ENCODE measurements around the gene TNFRSF18. TPM values are rescaled to one million over a fixed set of nuclear protein-coding genes. Genes with fewer than 3 reads are reported as not detected.

The TNFRSF18 gene
- total RNA-seq, 6 experiments from 2014 or later = 0.24 to 0.27 TPM; not detected in 4

DNA sequence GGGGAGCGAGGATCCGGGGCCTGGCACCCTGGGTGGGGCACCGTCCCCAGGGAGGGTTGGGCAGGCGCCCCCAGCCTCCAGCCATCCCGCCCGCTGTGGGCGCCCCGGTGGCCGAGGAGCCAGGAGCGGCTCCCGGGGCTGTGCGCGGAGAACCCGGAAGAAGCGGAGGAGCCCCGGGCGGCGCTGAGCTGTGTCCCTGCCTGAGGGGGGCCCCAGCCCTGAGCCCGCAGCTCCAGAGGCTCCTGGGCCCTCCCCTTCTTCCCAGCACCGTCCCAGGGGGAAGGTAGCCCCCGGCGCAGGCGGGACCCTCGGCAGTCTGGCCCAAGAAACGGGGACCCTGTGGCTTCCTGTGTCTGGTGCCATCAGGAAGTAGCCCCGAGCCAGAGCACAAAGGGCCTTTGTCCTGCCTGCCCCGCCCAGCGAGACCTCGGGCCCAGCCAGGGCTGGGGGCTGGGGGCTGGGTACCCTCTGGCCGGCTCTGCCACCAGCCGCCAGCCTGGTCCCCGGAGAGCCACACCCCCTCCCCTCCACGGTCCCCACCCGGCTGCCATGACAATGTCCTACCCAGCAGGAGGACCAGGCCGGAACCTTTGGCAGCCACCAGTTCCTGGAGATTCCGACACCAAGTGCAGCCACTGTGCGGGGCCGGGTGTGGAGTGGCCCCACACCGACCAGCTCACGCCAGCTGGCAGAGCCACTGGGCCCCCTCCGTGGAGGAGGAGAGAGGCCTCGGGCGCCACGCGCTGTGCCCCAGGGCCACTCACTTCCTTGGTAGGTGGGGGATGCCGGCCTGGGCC is 48.3 kb downstream of the TNFRSF18 start:
- WGBS (ENCODE audit: insufficient coverage, low coverage, low lambda C conversion rate, missing lambda C conversion rate) = no CpG with 5 or more reads among the region's 46 CpGs
- no peak for DNase-seq
- no peaks in the 10 kb centered on the region for H3K36me3 ChIP-seq

DNA sequence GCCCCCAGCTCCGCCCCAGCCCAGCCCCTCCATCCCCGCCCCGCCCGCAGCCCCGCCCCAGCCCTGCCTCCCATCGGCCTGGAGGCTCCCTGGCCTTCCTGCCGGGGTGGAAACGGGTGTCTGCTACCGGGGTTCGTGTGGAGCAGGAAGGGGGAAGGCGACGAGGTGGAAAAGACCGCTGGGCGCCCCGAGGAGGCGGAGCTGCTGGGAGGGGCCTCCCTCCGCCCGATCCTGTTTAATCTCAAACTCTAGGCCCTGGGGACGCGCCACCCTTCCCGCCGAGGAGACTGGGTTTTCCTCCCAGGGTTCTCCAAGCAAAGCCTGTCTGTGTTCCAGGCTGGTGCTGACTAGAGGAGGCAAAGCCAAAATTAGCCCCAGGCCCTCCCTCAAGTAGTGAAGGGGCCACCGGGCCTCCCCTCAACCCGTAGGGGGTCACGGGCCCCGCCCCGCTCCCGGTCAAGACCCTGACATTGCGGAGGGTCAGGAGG is 48.9 kb downstream of the TNFRSF18 start:
- Histone ChIP-seq H3K4me1 (peaks cover 0 to 3% (median 0%) of the 10 kb centered on the region in 4 donors), H3K27me3 (no peaks in the 10 kb centered on the region), H3K27ac (peak overlapping the region; percentile 70 to 96 (median 84)), H3K4me3 (peak overlapping the region; percentile 39 to 47 (median 44)), H3K9me3 (no peaks in the 10 kb centered on the region), H3K36me3 (no peaks in the 10 kb centered on the region)
- ATAC-seq (peak; percentile 74 to 85 (median 81)), DNase-seq (peak; percentile 80 to 85 (median 83))
- peak; percentile 50 for TF ChIP-seq POLR2A (IDR thresholded peaks at IDR 0.05)
- TF ChIP-seq, protein P1, sequence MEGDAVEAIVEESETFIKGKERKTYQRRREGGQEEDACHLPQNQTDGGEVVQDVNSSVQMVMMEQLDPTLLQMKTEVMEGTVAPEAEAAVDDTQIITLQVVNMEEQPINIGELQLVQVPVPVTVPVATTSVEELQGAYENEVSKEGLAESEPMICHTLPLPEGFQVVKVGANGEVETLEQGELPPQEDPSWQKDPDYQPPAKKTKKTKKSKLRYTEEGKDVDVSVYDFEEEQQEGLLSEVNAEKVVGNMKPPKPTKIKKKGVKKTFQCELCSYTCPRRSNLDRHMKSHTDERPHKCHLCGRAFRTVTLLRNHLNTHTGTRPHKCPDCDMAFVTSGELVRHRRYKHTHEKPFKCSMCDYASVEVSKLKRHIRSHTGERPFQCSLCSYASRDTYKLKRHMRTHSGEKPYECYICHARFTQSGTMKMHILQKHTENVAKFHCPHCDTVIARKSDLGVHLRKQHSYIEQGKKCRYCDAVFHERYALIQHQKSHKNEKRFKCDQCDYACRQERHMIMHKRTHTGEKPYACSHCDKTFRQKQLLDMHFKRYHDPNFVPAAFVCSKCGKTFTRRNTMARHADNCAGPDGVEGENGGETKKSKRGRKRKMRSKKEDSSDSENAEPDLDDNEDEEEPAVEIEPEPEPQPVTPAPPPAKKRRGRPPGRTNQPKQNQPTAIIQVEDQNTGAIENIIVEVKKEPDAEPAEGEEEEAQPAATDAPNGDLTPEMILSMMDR (IDR thresholded peaks at IDR 0.05) = no peak
- WGBS (ENCODE audit: insufficient coverage, low coverage, low lambda C conversion rate, missing lambda C conversion rate) = 13% methylated on average over 3 of the region's 29 CpGs
- intact Hi-C loops (cut with DNase I) = no loop called here

More for the DNA sequence above, 48.3 kb downstream of the TNFRSF18 start:
- H3K4me3 ChIP-seq = peak overlapping the region; percentile 39 to 47 (median 44)
- H3K9me3 ChIP-seq = no peaks in the 10 kb centered on the region
- H3K27ac ChIP-seq = peak overlapping the region; percentile 70 to 96 (median 84)
- intact Hi-C loops (cut with DNase I) = no loop called here
- H3K4me1 ChIP-seq = peaks cover 0 to 3% (median 0%) of the 10 kb centered on the region in 4 donors
- ATAC-seq = peak; percentile 21 to 48 (median 36)
- TF ChIP-seq, protein P1 (IDR thresholded peaks at IDR 0.05) = no peak
- no peaks in the 10 kb centered on the region for H3K27me3 ChIP-seq

DNA sequence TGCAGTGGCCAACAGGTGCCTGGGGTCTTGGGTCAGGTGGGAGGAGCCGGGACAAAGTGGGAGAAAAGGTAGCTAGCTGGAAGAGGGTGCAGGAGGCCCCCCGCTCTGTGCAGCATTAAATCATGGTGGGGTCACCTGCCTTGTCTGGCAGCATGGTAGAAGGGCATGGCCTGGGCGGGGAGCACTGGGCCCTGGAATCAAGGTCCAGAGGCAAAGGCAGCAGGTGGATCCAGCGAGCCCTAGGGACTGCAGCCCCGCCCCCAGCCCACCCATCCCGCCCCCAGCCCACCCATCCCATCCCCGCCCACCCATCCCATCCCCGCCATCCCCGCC is 49.4 kb downstream of the TNFRSF18 start:
- no peak for ATAC-seq
- intact Hi-C loops (cut with DNase I) = no loop called here
- no peak overlapping the region for H3K27ac ChIP-seq
- peaks cover 0 to 3% (median 0%) of the 10 kb centered on the region in 4 donors for H3K4me1 ChIP-seq
- DNase-seq = no peak
- TF ChIP-seq, protein P1 (IDR thresholded peaks at IDR 0.05) = no peak
- TF ChIP-seq POLR2A (IDR thresholded peaks at IDR 0.05) = no peak
- no peak overlapping the region for H3K4me3 ChIP-seq
- no peaks in the 10 kb centered on the region for H3K27me3 ChIP-seq
- no peaks in the 10 kb centered on the region for H3K36me3 ChIP-seq
- WGBS (ENCODE audit: insufficient coverage, low coverage, low lambda C conversion rate, missing lambda C conversion rate) = no CpG with 5 or more reads among the region's 9 CpGs
- H3K9me3 ChIP-seq = no peaks in the 10 kb centered on the region

DNA sequence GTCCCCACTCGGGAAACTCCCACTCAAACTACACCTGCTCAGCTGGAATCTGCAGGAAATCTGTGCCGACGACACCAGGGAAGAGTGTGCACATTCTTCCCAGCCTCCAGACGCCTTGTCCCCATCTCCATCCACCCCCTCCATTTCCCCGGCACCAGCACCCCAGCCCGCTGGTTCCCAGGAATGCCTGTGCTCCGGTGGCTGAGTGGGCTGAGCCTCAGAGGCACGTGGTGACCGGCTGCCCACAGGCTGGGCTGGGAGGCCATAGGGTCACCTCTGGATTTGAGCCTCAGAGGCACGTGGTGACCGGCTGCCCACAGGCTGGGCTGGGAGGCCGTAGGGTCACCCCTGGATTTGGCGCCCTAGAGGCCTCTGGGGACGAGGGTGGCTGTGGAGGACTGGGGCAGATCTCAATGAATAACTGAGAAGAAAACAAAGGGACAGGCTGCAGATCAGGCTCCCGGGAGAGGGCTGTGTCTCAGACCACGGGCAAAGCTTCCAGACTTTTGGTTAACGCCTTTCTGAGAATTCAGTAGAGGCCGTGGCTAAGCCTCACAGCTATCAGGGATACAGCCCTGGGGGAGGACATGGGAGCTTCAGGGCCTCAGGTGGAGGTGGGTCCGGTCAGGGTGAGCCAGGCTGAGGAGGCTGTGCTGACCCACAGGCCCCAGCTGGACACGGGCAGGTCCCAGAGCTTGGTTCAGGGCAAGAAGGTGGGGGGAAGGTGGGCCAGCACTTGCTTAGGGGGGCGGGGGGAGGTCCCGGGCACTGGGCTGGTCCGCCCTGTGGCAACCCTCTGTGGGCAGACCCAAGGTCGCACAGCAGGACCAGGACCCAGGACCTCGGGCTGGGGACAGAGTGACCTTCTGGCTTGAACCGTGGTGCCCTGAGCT is 50.0 kb downstream of the TNFRSF18 start:
- no peak for TF ChIP-seq POLR2A (IDR thresholded peaks at IDR 0.05)
- TF ChIP-seq, protein P1 (IDR thresholded peaks at IDR 0.05) = no peak
- DNase-seq = no peak

More for the DNA sequence above, 50.0 kb downstream of the TNFRSF18 start:
- ATAC-seq = no peak
- 66% methylated on average over 7 of the region's 26 CpGs for WGBS (ENCODE audit: insufficient coverage, low coverage, low lambda C conversion rate, missing lambda C conversion rate)
- intact Hi-C loops (cut with DNase I) = no loop called here
- Histone ChIP-seq H3K4me1 (peaks cover 0 to 3% (median 0%) of the 10 kb centered on the region in 4 donors), H3K9me3 (no peaks in the 10 kb centered on the region), H3K4me3 (no peak overlapping the region), H3K36me3 (no peaks in the 10 kb centered on the region), H3K27ac (no peak overlapping the region), H3K27me3 (no peaks in the 10 kb centered on the region)

All from right lobe of liver (tissue), 6 donors.